ENCODE measurements around the gene TMEM184A.

TMEM184A gene

DNA sequence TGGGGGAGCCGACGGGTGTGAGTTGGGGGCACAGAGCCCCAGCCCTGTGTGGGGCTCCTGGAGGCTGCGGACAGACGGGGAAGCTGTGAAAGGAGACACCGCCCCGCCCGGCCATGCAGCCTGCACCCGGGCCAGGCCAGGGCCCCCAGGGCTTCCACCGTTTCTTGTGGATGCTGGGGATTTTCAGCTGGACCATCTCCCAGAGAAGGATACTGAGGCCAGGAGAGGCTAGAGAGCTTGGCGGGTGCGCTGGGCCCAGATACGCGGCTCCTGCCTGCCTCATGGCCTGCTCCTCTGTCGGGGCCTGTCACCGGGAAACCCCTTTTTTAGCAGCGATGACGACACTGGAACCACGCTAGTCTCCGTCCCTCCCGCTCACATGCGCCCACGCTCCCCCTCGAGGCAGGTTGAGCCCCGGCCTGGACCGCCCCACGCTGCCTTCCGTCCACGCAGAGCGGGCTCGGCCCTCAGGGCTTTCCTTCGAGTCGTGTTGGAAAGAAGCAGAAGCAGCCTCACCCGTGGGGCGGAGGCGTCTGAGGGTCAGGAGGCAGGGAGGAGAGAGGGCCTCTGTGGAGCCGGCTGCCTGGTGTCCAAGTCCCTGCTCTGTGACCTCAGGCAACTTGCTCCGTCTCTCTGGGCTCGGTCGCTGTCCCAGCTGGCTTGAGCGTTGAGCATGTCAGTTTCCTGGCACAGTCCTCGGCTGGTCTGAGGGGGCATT lies 11.7 kb downstream of the TMEM184A start:
- peak in 1 of 2 donors; percentile 69 for DNase-seq
- peaks cover 0 to 18% (median 6%) of the 10 kb centered on the region in 4 donors for H3K4me1 ChIP-seq
- intact Hi-C loops (cut with DNase I; ENCODE audit: low total_unique reads) = no loop called here
- TF ChIP-seq, protein P1, sequence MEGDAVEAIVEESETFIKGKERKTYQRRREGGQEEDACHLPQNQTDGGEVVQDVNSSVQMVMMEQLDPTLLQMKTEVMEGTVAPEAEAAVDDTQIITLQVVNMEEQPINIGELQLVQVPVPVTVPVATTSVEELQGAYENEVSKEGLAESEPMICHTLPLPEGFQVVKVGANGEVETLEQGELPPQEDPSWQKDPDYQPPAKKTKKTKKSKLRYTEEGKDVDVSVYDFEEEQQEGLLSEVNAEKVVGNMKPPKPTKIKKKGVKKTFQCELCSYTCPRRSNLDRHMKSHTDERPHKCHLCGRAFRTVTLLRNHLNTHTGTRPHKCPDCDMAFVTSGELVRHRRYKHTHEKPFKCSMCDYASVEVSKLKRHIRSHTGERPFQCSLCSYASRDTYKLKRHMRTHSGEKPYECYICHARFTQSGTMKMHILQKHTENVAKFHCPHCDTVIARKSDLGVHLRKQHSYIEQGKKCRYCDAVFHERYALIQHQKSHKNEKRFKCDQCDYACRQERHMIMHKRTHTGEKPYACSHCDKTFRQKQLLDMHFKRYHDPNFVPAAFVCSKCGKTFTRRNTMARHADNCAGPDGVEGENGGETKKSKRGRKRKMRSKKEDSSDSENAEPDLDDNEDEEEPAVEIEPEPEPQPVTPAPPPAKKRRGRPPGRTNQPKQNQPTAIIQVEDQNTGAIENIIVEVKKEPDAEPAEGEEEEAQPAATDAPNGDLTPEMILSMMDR (IDR thresholded peaks at IDR 0.05) = no peak
- no peaks in the 10 kb centered on the region for H3K9me3 ChIP-seq
- H3K27ac ChIP-seq = no peak overlapping the region
- H3K4me3 ChIP-seq = no peak overlapping the region
- H3K36me3 ChIP-seq = peaks cover 35 to 87% (median 60%) of the 10 kb centered on the region in 3 donors
- H3K27me3 ChIP-seq = no peaks in the 10 kb centered on the region

DNA sequence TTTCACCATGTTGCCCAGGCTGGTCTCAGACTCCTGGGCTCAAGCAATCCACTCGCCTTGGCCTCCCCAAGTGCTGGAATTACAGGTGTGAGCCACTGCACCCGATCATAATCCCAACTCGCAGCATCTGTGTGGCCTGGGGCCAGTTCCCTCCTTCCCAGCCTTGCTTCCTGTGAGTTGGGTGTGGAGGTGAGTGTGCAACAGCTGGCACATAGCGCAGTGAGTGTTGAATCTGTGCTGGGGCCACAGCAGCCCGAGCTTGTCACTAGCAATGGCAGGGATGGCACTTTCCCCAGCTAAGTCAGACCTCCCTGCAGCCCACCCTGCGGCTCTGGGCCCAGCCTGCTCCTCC lies 12.2 kb downstream of the TMEM184A start:
- Histone ChIP-seq H3K4me3 (no peak overlapping the region), H3K4me1 (peaks cover 0 to 24% (median 12%) of the 10 kb centered on the region in 4 donors), H3K9me3 (no peaks in the 10 kb centered on the region), H3K36me3 (peaks cover 35 to 89% (median 60%) of the 10 kb centered on the region in 3 donors), H3K27ac (no peak overlapping the region), H3K27me3 (no peaks in the 10 kb centered on the region)
- TF ChIP-seq, protein P1 (IDR thresholded peaks at IDR 0.05) = no peak
- no peak for DNase-seq
- intact Hi-C loops (cut with DNase I; ENCODE audit: low total_unique reads) = no loop called here

DNA sequence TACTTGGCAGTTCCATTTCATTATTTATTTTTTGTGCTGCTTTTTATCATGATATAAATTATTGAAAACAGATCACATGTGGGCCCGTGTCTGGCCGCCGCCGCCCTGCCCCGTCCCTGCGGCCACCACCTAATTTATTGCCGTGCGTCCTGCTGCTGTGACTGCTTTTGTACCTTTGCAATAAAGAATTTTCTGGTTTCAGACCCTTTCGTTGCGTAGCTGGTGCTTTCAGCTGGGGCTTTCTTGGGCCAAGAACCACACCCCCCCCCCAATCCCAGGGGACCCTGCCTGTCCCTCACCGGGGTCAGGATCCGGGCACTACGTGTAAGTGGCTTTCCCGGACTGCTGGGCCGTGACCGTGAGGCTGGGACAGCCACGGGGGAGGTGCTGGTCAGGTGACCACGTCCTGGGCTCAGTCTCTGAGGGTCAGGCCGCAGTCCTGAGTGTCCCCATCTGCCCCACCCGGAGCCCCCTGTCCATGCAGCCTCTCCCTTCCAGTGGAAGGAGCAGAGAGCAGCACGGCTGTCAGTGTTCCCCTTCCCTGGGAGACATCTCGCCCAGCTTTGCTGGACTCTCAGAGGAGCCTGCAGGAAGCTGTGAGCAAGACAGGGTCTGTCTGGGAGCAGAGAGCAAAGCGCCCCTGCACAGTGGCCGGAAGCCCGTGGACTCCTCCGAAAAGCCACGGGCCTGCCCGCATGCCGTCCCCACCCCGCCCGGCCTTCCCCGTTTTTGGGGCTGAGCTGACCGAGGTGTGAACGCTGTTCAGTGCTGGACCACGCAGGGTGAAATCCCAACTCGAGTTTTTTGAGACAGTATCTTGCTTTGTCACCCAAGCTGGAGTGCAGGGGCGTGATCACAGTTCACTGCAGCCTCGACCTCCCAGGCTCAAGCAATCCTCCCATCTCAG lies 12.9 kb downstream of the TMEM184A start:
- peak in 1 of 2 donors; percentile 76 for DNase-seq
- Histone ChIP-seq H3K36me3 (peaks cover 35 to 84% (median 60%) of the 10 kb centered on the region in 3 donors), H3K4me3 (no peak overlapping the region), H3K27me3 (no peaks in the 10 kb centered on the region), H3K4me1 (peaks cover 0 to 31% (median 18%) of the 10 kb centered on the region in 4 donors), H3K9me3 (no peaks in the 10 kb centered on the region), H3K27ac (peak overlapping the region in 1 of 2 donors; percentile 29)
- intact Hi-C loops (cut with DNase I; ENCODE audit: low total_unique reads) = no loop called here
- TF ChIP-seq, protein P1 (IDR thresholded peaks at IDR 0.05) = no peak

DNA sequence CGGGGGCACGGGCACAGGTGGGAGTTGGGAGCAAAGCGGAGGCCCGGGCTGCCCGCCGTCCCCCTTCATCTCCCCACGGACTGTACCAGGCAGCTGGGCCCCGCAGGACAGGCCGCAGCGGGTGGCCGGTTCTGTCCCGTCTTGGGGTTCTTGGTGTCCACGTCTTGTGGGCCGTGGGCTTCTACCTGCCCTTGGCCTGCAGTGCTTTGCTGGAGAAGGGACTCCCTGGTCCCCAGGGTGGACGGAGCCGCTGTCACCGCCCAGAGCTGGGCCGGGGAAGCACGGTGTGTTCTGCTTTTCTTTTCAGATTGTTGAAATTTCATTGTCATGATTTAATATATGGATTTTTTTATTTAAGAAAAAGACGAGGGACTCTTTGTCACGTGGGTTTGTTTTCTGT lies 13.7 kb downstream of the TMEM184A start:
- H3K36me3 ChIP-seq = peaks cover 35 to 79% (median 60%) of the 10 kb centered on the region in 3 donors

DNA sequence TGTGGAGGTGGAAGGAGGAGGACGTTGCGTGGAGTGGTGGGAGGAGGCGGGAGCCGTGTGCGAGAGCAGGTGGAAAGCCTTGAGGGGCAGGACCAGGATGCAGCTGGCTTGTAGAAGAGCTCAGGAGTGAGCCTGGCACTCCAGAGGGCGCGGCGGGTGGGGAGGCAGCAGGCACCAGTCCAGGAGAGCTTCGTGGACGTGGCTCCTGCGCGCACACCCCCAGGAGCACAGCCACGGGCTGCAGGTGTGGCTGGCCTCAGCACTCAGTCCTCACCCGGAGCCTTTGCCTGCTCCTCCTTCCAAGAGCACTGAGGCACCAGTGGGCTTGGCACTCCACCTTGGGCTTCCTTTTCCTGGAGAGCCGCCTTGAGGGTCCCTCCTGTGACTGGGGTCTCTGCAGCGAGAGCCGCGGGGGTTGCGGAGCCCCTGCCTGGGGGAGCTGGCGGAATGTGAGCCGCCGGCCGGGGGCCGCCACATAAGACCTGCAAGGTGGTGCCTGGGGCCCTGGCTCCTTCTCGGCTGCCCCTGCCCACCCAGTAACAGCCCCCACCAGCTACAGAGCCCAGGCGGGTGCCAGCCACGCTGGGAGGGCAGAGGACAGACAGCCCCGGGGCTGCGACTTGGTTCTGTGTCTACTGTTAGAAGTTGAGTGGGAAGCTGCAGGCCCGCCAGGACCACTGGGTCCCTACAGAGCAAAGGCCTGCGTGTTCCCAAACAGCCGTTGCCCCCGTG lies 14.4 kb downstream of the TMEM184A start:
- TF ChIP-seq, protein P1 (IDR thresholded peaks at IDR 0.05) = no peak
- no peaks in the 10 kb centered on the region for H3K27me3 ChIP-seq
- intact Hi-C loops (cut with DNase I; ENCODE audit: low total_unique reads) = no loop called here
- no peaks in the 10 kb centered on the region for H3K9me3 ChIP-seq
- no peak overlapping the region for H3K4me3 ChIP-seq
- peaks cover 0 to 36% (median 27%) of the 10 kb centered on the region in 4 donors for H3K4me1 ChIP-seq
- H3K27ac ChIP-seq = no peak overlapping the region
- peak; percentile 24 to 67 for DNase-seq
- H3K36me3 ChIP-seq = peaks cover 35 to 72% (median 60%) of the 10 kb centered on the region in 3 donors

More for the DNA sequence above, 13.7 kb downstream of the TMEM184A start:
- no peaks in the 10 kb centered on the region for H3K27me3 ChIP-seq
- TF ChIP-seq, protein P1 (IDR thresholded peaks at IDR 0.05) = no peak
- intact Hi-C loops (cut with DNase I; ENCODE audit: low total_unique reads) = no loop called here
- no peaks in the 10 kb centered on the region for H3K9me3 ChIP-seq
- H3K4me1 ChIP-seq = peaks cover 0 to 31% (median 22%) of the 10 kb centered on the region in 4 donors
- H3K27ac ChIP-seq = no peak overlapping the region
- DNase-seq = no peak
- H3K4me3 ChIP-seq = no peak overlapping the region

Data from tibial artery (tissue), 4 donors.